HUES48 (cell line): ENCODE measurements around the gene B3GAT1.

ENCODE experiments used
- H3K27ac ChIP-seq: one replicate; pipeline ENCODE4 v1.7.0; 2013; ENCODE audit warnings: low read depth, low read length, inconsistent platforms
- H3K27me3 ChIP-seq: 2 replicates; pipeline ENCODE4 v1.6.1; 2013; ENCODE audit warnings: mild to moderate bottlenecking, low read length; ENCODE audit not compliant: control insufficient read depth, insufficient read depth
- H3K36me3 ChIP-seq: 2 replicates; pipeline ENCODE4 v1.6.1; 2013; ENCODE audit warnings: low read length; ENCODE audit not compliant: control insufficient read depth, insufficient read depth
- H3K4me1 ChIP-seq: 2 replicates; pipeline ENCODE4 v1.6.1; 2013; ENCODE audit warnings: mild to moderate bottlenecking, low read length; ENCODE audit not compliant: control insufficient read depth, insufficient read depth
- H3K4me3 ChIP-seq: 2 replicates; pipeline ENCODE4 v1.5.1; 2013; ENCODE audit warnings: mild to moderate bottlenecking, low read depth, low read length
- H3K9ac ChIP-seq: 2 replicates; pipeline ENCODE4 v1.6.1; 2013; ENCODE audit warnings: mild to moderate bottlenecking, low read depth, low read length, moderate library complexity
- H3K9me3 ChIP-seq: 2 replicates; pipeline ENCODE4 v1.6.1; 2013; ENCODE audit warnings: low read length; ENCODE audit not compliant: control insufficient read depth, insufficient read depth

Gene B3GAT1

GRCh38 chr11:134407321-134407828 lies 4.7 kb downstream of the B3GAT1 start:
- H3K27me3 ChIP-seq = peaks cover 13% of the 10 kb centered on the region
- peaks cover 16% of the 10 kb centered on the region for H3K4me1 ChIP-seq
- peaks cover 4% of the 10 kb centered on the region; the same call in 1 of the 2 replicates for H3K36me3 ChIP-seq
- no peak overlapping the region for H3K27ac ChIP-seq
- H3K9me3 ChIP-seq = no peaks in the 10 kb centered on the region
- H3K9ac ChIP-seq = no peak overlapping the region
- no peak overlapping the region for H3K4me3 ChIP-seq

- Histone ChIP-seq H3K9ac (no peak overlapping the region), H3K27me3 (peaks cover 13% of the 10 kb centered on the region), H3K36me3 (peaks cover 4% of the 10 kb centered on the region; the same call in 1 of the 2 replicates)
These were observed 5.5 kb downstream of the B3GAT1 start for GRCh38 chr11:134406264-134407185.

GRCh38 chr11:134405841-134406240 lies 6.2 kb downstream of the B3GAT1 start:
- H3K9me3 ChIP-seq = no peaks in the 10 kb centered on the region
- H3K4me3 ChIP-seq = no peak overlapping the region
- no peak overlapping the region for H3K27ac ChIP-seq
- peaks cover 4% of the 10 kb centered on the region; the same call in 1 of the 2 replicates for H3K36me3 ChIP-seq
- peaks cover 17% of the 10 kb centered on the region for H3K4me1 ChIP-seq
- no peak overlapping the region for H3K9ac ChIP-seq
- H3K27me3 ChIP-seq = peaks cover 8% of the 10 kb centered on the region

More at GRCh38 chr11:134406264-134407185, 5.5 kb downstream of the B3GAT1 start:
- H3K9me3 ChIP-seq = no peaks in the 10 kb centered on the region
- H3K4me1 ChIP-seq = peaks cover 20% of the 10 kb centered on the region
- H3K27ac ChIP-seq = no peak overlapping the region
- H3K4me3 ChIP-seq = no peak overlapping the region

DNA sequence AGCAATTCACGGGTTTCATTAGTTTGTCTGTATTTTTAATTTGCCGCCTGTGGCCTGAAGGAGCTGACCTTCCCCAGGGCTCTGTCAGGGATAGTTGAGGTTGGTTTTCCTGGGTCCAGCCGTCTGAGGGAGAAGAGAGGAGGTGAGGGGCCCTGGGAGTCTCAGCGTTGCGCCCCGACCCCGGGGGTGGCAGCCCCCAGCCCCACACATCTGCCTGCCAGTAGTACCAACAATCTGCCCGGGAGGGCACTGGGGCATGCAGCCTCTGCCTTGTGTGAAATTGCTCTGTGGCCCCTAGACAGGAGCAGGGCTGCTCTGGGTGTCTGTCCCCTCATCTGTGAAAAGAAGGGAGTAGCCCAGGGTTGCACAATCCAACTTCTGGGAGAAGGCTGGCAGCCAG lies 6.6 kb downstream of the B3GAT1 start:
- peaks cover 4% of the 10 kb centered on the region for H3K27me3 ChIP-seq
- no peak overlapping the region for H3K9ac ChIP-seq
- H3K27ac ChIP-seq = no peak overlapping the region
- H3K4me1 ChIP-seq = peaks cover 13% of the 10 kb centered on the region
- H3K9me3 ChIP-seq = no peaks in the 10 kb centered on the region
- H3K4me3 ChIP-seq = no peak overlapping the region
- H3K36me3 ChIP-seq = peaks cover 4% of the 10 kb centered on the region; the same call in 1 of the 2 replicates

- Histone ChIP-seq H3K9me3 (no peaks in the 10 kb centered on the region), H3K27me3 (no peaks in the 10 kb centered on the region), H3K27ac (no peak overlapping the region), H3K9ac (no peak overlapping the region), H3K4me1 (0 out of 2 replicates have a peak, but pooled peaks cover 6% of the 10 kb centered on the region), H3K4me3 (no peak overlapping the region), H3K36me3 (peaks cover 4% of the 10 kb centered on the region; the same call in 1 of the 2 replicates)
These were observed 7.3 kb downstream of the B3GAT1 start for GRCh38 chr11:134404575-134405341.

DNA sequence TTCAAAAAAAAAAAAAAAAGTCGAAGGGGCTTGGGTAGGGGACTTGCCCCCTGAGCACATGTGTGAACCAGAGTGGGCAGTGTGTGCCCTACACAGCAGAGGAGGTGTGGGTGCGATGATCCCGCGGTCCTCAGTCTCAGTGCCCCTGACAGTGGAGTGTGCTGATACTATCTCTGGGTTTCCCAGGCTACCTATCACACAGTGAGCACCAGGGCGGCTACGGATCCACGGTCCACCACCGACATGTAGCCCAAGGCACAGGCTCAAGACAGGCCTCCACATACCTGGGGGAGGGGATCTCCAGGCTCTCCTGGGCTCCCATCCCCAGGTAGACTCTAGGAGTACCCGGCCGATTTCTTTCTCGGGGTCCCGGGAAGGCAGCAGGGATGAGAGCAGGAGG lies 9.1 kb downstream of the B3GAT1 start:
- H3K9me3 ChIP-seq = no peaks in the 10 kb centered on the region
- H3K27me3 ChIP-seq = no peaks in the 10 kb centered on the region
- H3K36me3 ChIP-seq = peaks cover 4% of the 10 kb centered on the region; the same call in 1 of the 2 replicates
- H3K4me3 ChIP-seq = no peak overlapping the region
- no peak overlapping the region for H3K9ac ChIP-seq
- H3K27ac ChIP-seq = no peak overlapping the region
- 0 out of 2 replicates have a peak, but pooled peaks cover 4% of the 10 kb centered on the region for H3K4me1 ChIP-seq

- 0 out of 2 replicates have a peak, but pooled peaks cover 4% of the 10 kb centered on the region for H3K4me1 ChIP-seq
- H3K27me3 ChIP-seq = no peaks in the 10 kb centered on the region
- H3K9me3 ChIP-seq = no peaks in the 10 kb centered on the region
- no peak overlapping the region for H3K9ac ChIP-seq
- H3K4me3 ChIP-seq = no peak overlapping the region
- H3K27ac ChIP-seq = no peak overlapping the region
- H3K36me3 ChIP-seq = peaks cover 1% of the 10 kb centered on the region; the same call in 1 of the 2 replicates
These were observed 9.9 kb downstream of the B3GAT1 start for GRCh38 chr11:134401825-134402809.

DNA sequence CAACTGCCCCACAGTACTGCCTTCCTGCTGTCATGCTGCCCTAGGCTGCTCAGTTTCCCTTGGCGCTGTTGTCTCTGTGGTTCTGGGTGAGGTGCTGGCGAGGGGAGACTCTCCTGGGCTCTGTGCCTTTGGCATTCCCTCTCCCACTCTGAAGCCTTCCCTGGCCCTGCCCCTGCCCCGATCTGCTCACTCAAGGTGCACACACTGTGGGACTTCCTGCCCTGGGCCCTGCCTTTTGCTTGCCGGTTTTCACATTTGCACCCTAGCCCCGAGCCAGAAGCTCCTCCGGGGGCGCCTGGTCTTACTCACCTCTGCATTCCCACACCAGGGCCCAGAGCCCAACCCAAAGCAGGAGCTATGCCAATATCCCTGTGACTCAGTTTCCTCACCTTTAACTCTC lies 12.0 kb downstream of the B3GAT1 start:
- H3K27ac ChIP-seq = no peak overlapping the region
- H3K36me3 ChIP-seq = no peaks in the 10 kb centered on the region; the same call in 1 of the 2 replicates
- H3K4me3 ChIP-seq = no peak overlapping the region
- H3K4me1 ChIP-seq = 0 out of 2 replicates have a peak, but pooled peaks cover 4% of the 10 kb centered on the region
- no peaks in the 10 kb centered on the region for H3K27me3 ChIP-seq
- H3K9ac ChIP-seq = no peak overlapping the region
- H3K9me3 ChIP-seq = no peaks in the 10 kb centered on the region

GRCh38 chr11:134399293-134399654 lies 12.8 kb downstream of the B3GAT1 start:
- Histone ChIP-seq H3K9me3 (no peaks in the 10 kb centered on the region), H3K27ac (no peak overlapping the region), H3K36me3 (no peaks in the 10 kb centered on the region; the same call in 1 of the 2 replicates), H3K9ac (no peak overlapping the region), H3K27me3 (no peaks in the 10 kb centered on the region), H3K4me3 (no peak overlapping the region), H3K4me1 (0 out of 2 replicates have a peak, but pooled peaks cover 4% of the 10 kb centered on the region)
